Activated naive CD8-positive, alpha-beta T cell treated with anti-CD3 and anti-CD28 coated beads, Interleukin-2, amount 50 U/mL, for 16 hours (primary cell): ENCODE data around the gene SIN3B.

ENCODE experiments used
- DNase-seq: peaks from one replicate; pipeline ENCODE4 v3.0.0-alpha.2; 2020; ENCODE audit warnings: low read depth, low spot score

The SIN3B gene

DNA sequence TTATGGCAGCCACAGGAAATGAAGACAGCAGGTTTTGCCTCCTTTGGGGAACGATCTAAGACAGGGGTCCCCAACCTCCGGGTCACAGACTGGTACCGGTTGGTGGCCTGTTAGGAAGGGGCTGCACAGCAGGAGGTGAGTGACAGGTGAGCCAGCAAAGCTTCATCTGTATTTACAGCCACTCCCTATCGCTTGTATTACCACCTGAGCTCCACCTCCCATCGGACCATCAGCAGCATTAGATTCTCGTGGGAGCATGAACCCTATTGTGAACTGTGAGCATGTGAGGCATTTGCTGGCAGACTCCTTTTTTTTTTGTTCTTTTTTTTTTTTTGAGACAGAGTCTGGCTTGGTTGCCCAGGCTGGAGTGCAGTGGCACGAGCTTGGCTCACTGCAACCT is 81.8 kb downstream of the SIN3B start:
- no peak for DNase-seq

- no peak for DNase-seq
Observed at GRCh38 chr19:16912780-16913179, 83.6 kb downstream of the SIN3B start.

DNA sequence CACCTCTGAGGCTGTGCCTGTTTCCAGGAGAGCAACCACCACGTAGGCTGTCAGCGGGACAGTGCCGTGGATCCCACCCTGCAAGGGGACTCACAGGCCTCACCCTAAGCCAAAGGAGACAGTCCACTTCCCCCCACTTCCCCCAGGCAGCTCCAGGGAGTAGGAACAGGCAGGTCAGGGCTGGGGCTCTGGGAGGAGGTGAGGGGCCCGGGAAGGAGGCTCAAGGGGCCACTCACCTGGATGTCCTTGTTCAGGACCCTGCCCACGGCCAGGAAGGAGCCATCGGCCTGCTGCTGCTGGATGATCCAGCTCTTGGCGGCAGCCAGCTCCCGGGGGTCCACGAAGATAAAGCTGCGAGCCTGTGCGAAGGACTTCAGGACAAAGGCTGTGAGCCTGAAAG is 85.2 kb downstream of the SIN3B start:
- no peak for DNase-seq

GRCh38 chr19:16915135-16915534 is 85.9 kb downstream of the SIN3B start:
- DNase-seq = no peak

GRCh38 chr19:16915734-16916133 is 86.5 kb downstream of the SIN3B start:
- DNase-seq = no peak

GRCh38 chr19:16917401-16917800 is 88.2 kb downstream of the SIN3B start:
- no peak for DNase-seq

DNA sequence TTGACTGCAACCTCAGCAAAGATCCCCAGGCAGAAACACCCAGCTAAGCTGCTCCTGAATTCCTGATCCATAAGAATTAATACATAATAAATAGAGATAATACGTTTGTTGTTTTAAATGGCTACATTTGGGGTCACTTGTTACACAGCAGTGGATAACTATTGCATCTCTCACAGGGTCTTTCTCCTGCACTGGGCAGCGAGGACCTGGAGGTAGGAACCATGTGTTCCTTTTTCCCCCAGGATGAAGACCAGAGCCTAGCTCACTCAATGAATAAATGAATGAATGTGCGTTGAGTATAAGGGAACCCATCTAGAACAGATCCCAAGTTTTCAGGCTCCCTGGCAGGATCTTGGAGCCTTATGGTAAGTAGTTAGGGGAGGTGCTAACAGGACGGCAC is 90.3 kb downstream of the SIN3B start:
- no peak for DNase-seq

DNA sequence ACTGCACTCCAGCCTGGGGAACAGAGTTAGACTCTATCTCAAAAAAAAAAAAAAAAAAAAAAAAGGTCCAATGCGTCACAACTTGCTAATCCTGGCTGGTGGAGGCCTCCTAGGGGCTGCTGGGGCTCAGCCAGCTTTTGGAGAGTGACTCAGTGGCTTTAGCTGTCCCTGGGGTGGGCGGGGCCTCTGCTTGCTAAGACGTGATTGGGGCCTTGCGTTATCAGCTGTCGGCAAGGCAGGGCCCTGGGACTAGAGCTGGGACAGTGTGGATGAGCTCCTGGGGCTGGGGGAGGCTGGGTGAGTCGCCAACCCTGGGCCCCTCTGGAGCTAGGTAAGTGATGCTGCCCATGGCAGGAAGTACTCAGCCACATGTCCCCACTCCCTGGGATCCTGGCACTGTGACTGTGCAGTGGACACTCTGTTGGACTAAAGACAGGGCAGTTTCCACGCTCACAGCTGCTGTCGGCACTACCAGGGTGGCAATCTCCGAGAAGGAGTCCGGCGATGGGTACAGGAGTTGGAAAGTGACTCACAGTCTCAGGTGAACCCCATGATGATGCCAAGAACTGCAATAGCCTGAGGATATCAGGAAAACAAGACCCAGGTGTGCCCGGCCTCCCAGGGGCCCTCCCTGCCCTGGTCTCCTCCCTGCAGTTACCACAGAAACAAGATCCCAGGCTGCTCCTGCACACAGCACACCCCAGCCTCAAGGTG is 91.8 kb downstream of the SIN3B start:
- no peak for DNase-seq

DNA sequence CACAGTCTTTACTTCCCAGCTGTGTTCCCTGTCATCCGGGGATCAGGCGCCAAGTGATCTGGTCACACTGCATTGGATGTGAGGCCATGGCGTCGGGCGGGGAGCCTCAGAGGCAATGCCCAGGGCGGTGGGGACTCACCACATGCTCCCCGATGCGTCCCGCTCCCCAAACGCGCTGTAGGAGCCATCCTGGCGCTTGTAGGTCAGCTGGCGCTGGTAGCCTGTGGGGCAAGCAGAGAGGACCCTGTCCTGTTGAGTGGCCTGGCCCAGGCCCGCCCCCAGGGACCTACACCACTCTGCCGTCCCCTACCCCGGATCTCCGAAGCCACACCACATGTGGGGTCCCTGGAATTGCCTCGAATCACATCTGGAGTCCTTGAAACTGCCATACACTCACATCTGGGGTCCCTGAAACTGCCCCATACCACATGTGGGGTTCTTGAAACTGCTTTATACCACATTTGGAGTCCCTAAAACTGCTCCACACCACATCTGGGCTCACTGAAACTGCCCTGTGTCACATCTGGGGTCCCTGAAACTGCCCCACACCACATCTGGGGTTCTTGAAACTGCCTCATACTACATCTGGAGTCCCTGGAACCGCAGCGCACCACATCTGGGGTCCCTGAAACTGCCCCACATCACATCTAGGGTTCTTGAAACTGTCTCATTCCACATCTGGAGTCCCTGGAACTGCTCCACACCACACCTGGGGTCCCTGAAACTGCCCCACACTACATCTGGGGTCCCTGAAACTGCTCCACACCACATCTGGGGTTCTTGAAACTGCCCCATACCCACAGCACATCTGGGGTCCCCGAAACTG is 92.8 kb downstream of the SIN3B start:
- DNase-seq = no peak

GRCh38 chr19:16922592-16922934 is 93.4 kb downstream of the SIN3B start:
- DNase-seq = no peak

GRCh38 chr19:16922949-16923348 is 93.8 kb downstream of the SIN3B start:
- no peak for DNase-seq

GRCh38 chr19:16927883-16928282 is 98.7 kb downstream of the SIN3B start:
- no peak for DNase-seq

GRCh38 chr19:16928351-16928750 is 99.2 kb downstream of the SIN3B start:
- DNase-seq = no peak

DNA sequence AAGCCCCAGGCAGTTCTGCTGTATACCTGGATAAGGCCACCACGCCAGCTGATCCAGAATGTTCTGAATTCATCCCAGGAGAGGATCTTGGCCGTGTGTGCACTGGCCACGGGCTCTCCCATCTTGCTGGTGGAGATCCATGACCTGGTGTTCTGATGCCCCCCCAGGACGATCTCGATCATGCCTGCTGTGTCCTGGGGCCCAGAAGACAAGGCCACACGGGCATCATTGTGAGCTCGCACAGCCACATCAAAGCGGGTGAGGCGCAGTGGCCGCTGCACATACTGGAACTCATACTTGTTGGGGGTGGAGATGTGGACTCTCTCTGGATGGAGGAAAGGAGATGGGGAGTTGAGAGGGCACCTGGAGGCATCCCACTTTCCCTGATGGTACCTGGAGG is 99.7 kb downstream of the SIN3B start:
- DNase-seq = no peak
